Neural cell (in vitro differentiated cells): Measurements from ENCODE around the gene TMEM131L. TPM values are rescaled to one million over a fixed set of nuclear protein-coding genes. Genes with fewer than 3 reads are reported as not detected.

Source experiments
- H2AFZ ChIP-seq: fragments of 200-600, 300-800 bp; sonication (generic), shearing (Covaris generic); 2 replicates; pipeline ENCODE4 v1.6.0; 2014; ENCODE audit warnings: low read depth, mild to moderate bottlenecking, antibody characterized with exemption, low read length, moderate library complexity
- H3F3A ChIP-seq: fragments of 200-600 bp; shearing (Covaris generic); 2 replicates; pipeline ENCODE4 v1.6.1; 2016; ENCODE audit warnings: mild to moderate bottlenecking, moderate library complexity, mixed read lengths, antibody characterized with exemption, low read length; ENCODE audit not compliant: insufficient read depth, poor library complexity, severe bottlenecking
- H3K27ac ChIP-seq: fragments of 200-600, 300-800 bp; sonication (generic), shearing (Covaris generic); 2 replicates; pipeline ENCODE4 v1.5.1; 2014; ENCODE audit warnings: mild to moderate bottlenecking, low read length, moderate library complexity
- H3K27me3 ChIP-seq: fragments of 300-800, 200-600 bp; sonication (generic), shearing (Covaris generic); 2 replicates; pipeline ENCODE4 v1.6.0; 2014; ENCODE audit warnings: mild to moderate bottlenecking, low read depth, low read length, moderate library complexity; ENCODE audit not compliant: insufficient read depth
- H3K36me3 ChIP-seq: fragments of 300-800, 200-600 bp; sonication (generic), shearing (Covaris generic); 2 replicates; pipeline ENCODE4 v1.5.1; 2014; ENCODE audit warnings: mild to moderate bottlenecking, antibody characterized with exemption, low read length, moderate library complexity; ENCODE audit not compliant: insufficient read depth
- H3K4me2 ChIP-seq: fragments of 300-800, 200-600 bp; sonication (generic), shearing (Covaris generic); 2 replicates; pipeline ENCODE4 v1.6.0; 2014; ENCODE audit warnings: mild to moderate bottlenecking, low read length
- H3K4me3 ChIP-seq: fragments of 300-800, 200-600 bp; sonication (generic), shearing (Covaris generic); 2 replicates; pipeline ENCODE4 v1.5.1; 2014; ENCODE audit warnings: mild to moderate bottlenecking, low read length, moderate library complexity
- H3K79me2 ChIP-seq: fragments of 200-600 bp; shearing (Covaris generic); replicated peaks from 2 replicates; pipeline ENCODE4 v1.6.0; 2014; ENCODE audit warnings: mild to moderate bottlenecking, low read length, moderate library complexity; ENCODE audit not compliant: insufficient read depth
- H3K9ac ChIP-seq: fragments of 300-800, 200-600 bp; sonication (generic), shearing (Covaris generic); 2 replicates; pipeline ENCODE4 v1.6.1; 2016; ENCODE audit warnings: mild to moderate bottlenecking, low read length, mixed read lengths
- H3K9me2 ChIP-seq: fragments of 200-600 bp; shearing (Covaris generic); 2 replicates; pipeline ENCODE4 v1.6.1; 2016; ENCODE audit warnings: mild to moderate bottlenecking, low read length, mixed read lengths; ENCODE audit not compliant: insufficient read depth
- H3K9me3 ChIP-seq: fragments of 200-600, 300-800 bp; sonication (generic), shearing (Covaris generic); 2 replicates; pipeline ENCODE4 v1.6.1; 2016; ENCODE audit warnings: mild to moderate bottlenecking, mixed run types, low read length, moderate library complexity, mixed read lengths
- H4K20me1 ChIP-seq: fragments of 200-600 bp; shearing (Covaris generic); 2 replicates; pipeline ENCODE4 v1.6.1; 2016; ENCODE audit warnings: mild to moderate bottlenecking, mixed run types; ENCODE audit not compliant: insufficient read depth
- EP300 ChIP-seq: fragments of 450-650 bp; conservative IDR thresholded peaks from 2 replicates; pipeline ENCODE4 v1.6.1; 2014; ENCODE audit warnings: antibody characterized with exemption, mild to moderate bottlenecking, moderate library complexity; ENCODE audit not compliant: poor library complexity, severe bottlenecking
- EZH2 ChIP-seq: fragments of 200-600, 300-800 bp; shearing (Covaris generic), sonication (generic); IDR thresholded peaks from 2 replicates; pipeline ENCODE4 v1.6.1; 2014; ENCODE audit warnings: antibody characterized with exemption, low read length, borderline replicate concordance, mild to moderate bottlenecking; ENCODE audit not compliant: insufficient read depth, poor library complexity, severe bottlenecking
- MXI1 ChIP-seq: fragments of 450-650 bp; conservative IDR thresholded peaks from 2 replicates; pipeline ENCODE4 v1.6.1; 2014; ENCODE audit warnings: antibody characterized with exemption, mild to moderate bottlenecking; ENCODE audit not compliant: poor library complexity, severe bottlenecking
- POLR2AphosphoS5 ChIP-seq: IDR thresholded peaks from 2 replicates; pipeline ENCODE4 v1.6.1; 2012
- RAD21 ChIP-seq: fragments of 450-650 bp; conservative IDR thresholded peaks from 2 replicates; pipeline ENCODE4 v1.6.1; 2014; ENCODE audit warnings: antibody characterized with exemption, mild to moderate bottlenecking, moderate library complexity
- SMC3 ChIP-seq: fragments of 450-650 bp; conservative IDR thresholded peaks from 2 replicates; pipeline ENCODE4 v1.6.1; 2014; ENCODE audit warnings: antibody characterized with exemption, mild to moderate bottlenecking, moderate library complexity; ENCODE audit not compliant: poor library complexity
- TAF1 ChIP-seq: IDR thresholded peaks from 2 replicates; pipeline ENCODE4 v1.6.1; 2012; ENCODE audit warnings: low read depth
- polyA plus RNA-seq: library from polyadenylated mRNA; depleted of rRNA; stranded (reverse); fragments of >200 nt; gene quantifications from 2 replicates; pipeline ENCODE4 v1.2.3, GENCODE V29; 2014
- TF ChIP-seq, protein P1 (sequence below): fragments of 450-650 bp; IDR thresholded peaks from 2 replicates; pipeline ENCODE4 v1.5.1; 2014; ENCODE audit warnings: antibody characterized with exemption, mild to moderate bottlenecking, moderate library complexity; ENCODE audit not compliant: poor library complexity, severe bottlenecking
- TF ChIP-seq, protein P2 (sequence below): IDR thresholded peaks from 2 replicates; pipeline ENCODE4 v1.6.1; 2012; ENCODE audit warnings: borderline replicate concordance

The TMEM131L gene
- polyA plus RNA-seq, 1 donor from 2014 or later, result 11.1 TPM

DNA sequence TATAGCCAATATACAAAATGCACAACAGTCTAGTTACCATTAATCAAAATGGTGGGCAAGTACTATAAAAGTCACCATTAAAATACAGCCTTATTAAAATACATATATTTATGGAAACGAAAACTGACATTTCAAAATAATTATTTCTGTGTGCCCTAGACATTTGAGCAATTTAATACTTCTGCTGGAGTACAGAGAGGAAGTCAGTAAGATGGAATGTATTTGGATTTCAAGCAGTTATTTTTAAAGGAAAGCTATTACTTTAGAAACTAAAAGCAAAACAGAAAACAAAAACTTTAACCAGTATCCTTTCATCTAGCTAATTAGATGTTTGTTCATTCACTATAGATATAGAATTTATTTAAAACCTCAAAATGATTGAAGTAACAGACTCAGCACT is 180.1 kb downstream of the TMEM131L start:
- no peak overlapping the region for H3K4me3 ChIP-seq
- TF ChIP-seq, protein P1, sequence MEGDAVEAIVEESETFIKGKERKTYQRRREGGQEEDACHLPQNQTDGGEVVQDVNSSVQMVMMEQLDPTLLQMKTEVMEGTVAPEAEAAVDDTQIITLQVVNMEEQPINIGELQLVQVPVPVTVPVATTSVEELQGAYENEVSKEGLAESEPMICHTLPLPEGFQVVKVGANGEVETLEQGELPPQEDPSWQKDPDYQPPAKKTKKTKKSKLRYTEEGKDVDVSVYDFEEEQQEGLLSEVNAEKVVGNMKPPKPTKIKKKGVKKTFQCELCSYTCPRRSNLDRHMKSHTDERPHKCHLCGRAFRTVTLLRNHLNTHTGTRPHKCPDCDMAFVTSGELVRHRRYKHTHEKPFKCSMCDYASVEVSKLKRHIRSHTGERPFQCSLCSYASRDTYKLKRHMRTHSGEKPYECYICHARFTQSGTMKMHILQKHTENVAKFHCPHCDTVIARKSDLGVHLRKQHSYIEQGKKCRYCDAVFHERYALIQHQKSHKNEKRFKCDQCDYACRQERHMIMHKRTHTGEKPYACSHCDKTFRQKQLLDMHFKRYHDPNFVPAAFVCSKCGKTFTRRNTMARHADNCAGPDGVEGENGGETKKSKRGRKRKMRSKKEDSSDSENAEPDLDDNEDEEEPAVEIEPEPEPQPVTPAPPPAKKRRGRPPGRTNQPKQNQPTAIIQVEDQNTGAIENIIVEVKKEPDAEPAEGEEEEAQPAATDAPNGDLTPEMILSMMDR, result no peak
- no peak for TF ChIP-seq POLR2AphosphoS5
- no peak for TF ChIP-seq TAF1
- no peak for TF ChIP-seq SMC3
- no peak for TF ChIP-seq MXI1
- TF ChIP-seq, protein P2, sequence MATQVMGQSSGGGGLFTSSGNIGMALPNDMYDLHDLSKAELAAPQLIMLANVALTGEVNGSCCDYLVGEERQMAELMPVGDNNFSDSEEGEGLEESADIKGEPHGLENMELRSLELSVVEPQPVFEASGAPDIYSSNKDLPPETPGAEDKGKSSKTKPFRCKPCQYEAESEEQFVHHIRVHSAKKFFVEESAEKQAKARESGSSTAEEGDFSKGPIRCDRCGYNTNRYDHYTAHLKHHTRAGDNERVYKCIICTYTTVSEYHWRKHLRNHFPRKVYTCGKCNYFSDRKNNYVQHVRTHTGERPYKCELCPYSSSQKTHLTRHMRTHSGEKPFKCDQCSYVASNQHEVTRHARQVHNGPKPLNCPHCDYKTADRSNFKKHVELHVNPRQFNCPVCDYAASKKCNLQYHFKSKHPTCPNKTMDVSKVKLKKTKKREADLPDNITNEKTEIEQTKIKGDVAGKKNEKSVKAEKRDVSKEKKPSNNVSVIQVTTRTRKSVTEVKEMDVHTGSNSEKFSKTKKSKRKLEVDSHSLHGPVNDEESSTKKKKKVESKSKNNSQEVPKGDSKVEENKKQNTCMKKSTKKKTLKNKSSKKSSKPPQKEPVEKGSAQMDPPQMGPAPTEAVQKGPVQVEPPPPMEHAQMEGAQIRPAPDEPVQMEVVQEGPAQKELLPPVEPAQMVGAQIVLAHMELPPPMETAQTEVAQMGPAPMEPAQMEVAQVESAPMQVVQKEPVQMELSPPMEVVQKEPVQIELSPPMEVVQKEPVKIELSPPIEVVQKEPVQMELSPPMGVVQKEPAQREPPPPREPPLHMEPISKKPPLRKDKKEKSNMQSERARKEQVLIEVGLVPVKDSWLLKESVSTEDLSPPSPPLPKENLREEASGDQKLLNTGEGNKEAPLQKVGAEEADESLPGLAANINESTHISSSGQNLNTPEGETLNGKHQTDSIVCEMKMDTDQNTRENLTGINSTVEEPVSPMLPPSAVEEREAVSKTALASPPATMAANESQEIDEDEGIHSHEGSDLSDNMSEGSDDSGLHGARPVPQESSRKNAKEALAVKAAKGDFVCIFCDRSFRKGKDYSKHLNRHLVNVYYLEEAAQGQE, result no peak
- TF ChIP-seq RAD21, result no peak
- TF ChIP-seq EZH2, result no peak
- no peak for TF ChIP-seq EP300
- H3K9ac ChIP-seq, result no peak overlapping the region
- no peak overlapping the region for H2AFZ ChIP-seq
- no peaks in the 10 kb centered on the region for H4K20me1 ChIP-seq
- no peak overlapping the region for H3K27ac ChIP-seq
- no peaks in the 10 kb centered on the region for H3K79me2 ChIP-seq
- no peaks in the 10 kb centered on the region for H3K9me3 ChIP-seq
- H3F3A ChIP-seq, result no peaks in the 10 kb centered on the region
- no peak overlapping the region for H3K4me2 ChIP-seq
- no peaks in the 10 kb centered on the region for H3K36me3 ChIP-seq
- H3K9me2 ChIP-seq, result no peaks in the 10 kb centered on the region
- H3K27me3 ChIP-seq, result no peaks in the 10 kb centered on the region

DNA sequence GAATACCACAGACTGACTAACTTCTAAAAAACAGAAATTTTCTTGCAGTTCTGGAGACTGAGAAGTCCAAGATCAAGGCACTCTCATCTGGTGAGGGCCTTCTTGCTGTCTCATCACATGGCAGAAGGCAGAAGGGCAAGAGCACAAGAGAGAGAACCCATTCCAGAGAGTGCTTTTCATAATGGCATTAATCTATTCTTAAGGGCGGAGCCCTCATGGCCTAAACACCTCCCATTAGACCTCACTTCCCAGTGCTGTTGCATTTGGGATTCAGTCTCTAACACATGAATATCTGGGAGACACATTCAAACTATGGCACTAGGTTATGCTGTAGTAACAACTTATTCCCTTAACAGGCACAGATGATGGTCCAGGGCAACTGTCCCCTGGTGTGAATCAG is 180.8 kb downstream of the TMEM131L start:
- H3K9ac ChIP-seq, result no peak overlapping the region
- no peaks in the 10 kb centered on the region for H3K79me2 ChIP-seq
- no peak overlapping the region for H2AFZ ChIP-seq
- H3K4me3 ChIP-seq, result no peak overlapping the region
- H3K36me3 ChIP-seq, result no peaks in the 10 kb centered on the region
- H3K9me3 ChIP-seq, result no peaks in the 10 kb centered on the region
- H3F3A ChIP-seq, result no peaks in the 10 kb centered on the region
- no peak overlapping the region for H3K4me2 ChIP-seq
- no peaks in the 10 kb centered on the region for H3K27me3 ChIP-seq
- TF ChIP-seq POLR2AphosphoS5 (no peak), EZH2 (no peak)
- no peaks in the 10 kb centered on the region for H3K9me2 ChIP-seq
- H3K27ac ChIP-seq, result no peak overlapping the region
- H4K20me1 ChIP-seq, result no peaks in the 10 kb centered on the region

DNA sequence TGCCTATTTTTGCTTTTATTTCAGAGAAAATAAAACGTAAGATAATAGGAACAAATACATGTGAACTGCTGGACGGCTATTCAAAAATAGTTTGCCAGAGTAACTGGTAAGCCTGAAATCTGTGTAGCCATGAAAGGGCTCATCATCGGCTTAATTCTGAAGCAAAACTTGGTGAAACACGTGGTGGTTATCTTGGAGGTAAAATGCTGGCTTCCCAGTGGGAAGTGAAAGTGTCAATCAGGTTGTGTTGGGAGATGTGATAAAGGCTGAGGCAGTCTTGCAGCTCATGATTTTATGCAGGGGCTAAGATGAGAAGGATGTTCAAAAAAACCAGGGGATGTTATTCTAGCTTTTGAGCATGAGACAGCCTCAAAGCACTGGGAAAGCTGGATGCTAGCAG is 181.8 kb downstream of the TMEM131L start:
- no peak overlapping the region for H2AFZ ChIP-seq
- H3F3A ChIP-seq, result no peaks in the 10 kb centered on the region
- no peaks in the 10 kb centered on the region for H3K79me2 ChIP-seq
- H3K9me2 ChIP-seq, result no peaks in the 10 kb centered on the region
- H3K36me3 ChIP-seq, result no peaks in the 10 kb centered on the region
- no peaks in the 10 kb centered on the region for H3K9me3 ChIP-seq
- H4K20me1 ChIP-seq, result no peaks in the 10 kb centered on the region
- peak overlapping the region; percentile 21 for H3K4me3 ChIP-seq
- TF ChIP-seq POLR2AphosphoS5, result no peak
- TF ChIP-seq, protein P2, result no peak
- no peak for TF ChIP-seq EZH2
- no peak for TF ChIP-seq RAD21
- no peak for TF ChIP-seq EP300
- TF ChIP-seq SMC3, result no peak
- TF ChIP-seq, protein P1, result no peak
- TF ChIP-seq TAF1, result no peak
- TF ChIP-seq MXI1, result no peak
- H3K27me3 ChIP-seq, result no peaks in the 10 kb centered on the region
- H3K4me2 ChIP-seq, result no peak overlapping the region
- no peak overlapping the region for H3K9ac ChIP-seq
- no peak overlapping the region for H3K27ac ChIP-seq
